ENCODE results near the gene MYCBP.
A peak's percentile ranks its signal among the peaks of the same experiment; 100 is the strongest.

The MYCBP gene

DNA sequence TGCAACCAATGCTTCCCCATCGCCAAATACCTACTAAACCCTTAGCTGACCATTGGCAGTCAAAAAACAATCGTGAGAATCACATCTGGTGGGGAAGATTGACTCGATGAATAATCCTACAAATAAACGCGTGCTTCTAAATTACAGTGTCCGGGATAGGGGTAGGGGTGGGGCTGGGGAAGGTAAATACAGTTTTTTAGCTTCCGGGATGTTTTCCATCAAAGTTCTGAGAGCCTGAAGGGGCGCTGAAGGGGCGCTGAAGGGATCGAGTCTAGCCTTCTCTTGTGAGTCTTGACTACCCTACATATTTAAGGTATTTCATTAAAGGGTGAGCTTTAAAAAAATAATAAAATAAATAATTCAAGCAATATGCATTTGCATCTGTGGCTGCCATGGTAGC lies 54.1 kb downstream of the MYCBP start:
- DNase-seq, result no peak

DNA sequence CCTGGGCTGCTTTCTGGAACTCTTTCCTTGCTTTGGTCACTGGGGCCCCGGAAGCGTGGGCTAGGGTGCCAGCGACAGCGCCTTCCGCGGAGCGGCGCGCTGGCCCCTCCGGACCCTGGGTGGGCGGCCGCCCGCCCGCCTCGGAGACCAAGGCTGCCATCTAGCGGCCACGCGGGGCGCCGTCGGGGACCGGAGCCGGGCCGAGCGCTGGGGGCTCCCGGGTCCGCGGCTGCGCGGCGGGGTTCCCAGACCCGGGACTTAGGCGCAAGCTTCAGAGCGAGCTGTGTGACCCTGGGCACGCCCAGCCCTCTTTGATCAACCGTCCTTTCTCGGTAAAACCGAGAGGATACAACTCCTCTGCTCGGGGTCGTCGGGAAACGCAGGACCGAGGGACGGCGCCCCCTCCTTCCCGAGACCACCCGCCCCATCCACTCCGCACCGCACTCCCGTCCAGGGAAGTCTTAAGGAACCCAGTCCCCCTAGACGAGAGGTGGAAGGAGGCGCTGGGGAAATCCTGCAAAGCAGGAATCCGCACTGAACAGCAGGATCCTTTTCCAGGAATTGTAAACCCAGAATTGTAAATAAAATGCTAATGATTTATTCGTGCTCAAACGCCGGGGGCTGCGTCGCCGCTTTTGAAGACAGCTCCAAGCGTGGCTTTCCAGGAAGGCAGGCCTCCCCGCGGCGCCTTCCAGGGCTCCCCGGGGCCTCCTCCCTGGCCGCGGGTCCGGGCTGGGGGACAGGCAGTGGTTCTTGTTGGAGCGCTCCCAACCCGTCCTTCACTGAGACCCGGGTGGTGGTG lies 54.8 kb downstream of the MYCBP start:
- DNase-seq, result peak; percentile 84

DNA sequence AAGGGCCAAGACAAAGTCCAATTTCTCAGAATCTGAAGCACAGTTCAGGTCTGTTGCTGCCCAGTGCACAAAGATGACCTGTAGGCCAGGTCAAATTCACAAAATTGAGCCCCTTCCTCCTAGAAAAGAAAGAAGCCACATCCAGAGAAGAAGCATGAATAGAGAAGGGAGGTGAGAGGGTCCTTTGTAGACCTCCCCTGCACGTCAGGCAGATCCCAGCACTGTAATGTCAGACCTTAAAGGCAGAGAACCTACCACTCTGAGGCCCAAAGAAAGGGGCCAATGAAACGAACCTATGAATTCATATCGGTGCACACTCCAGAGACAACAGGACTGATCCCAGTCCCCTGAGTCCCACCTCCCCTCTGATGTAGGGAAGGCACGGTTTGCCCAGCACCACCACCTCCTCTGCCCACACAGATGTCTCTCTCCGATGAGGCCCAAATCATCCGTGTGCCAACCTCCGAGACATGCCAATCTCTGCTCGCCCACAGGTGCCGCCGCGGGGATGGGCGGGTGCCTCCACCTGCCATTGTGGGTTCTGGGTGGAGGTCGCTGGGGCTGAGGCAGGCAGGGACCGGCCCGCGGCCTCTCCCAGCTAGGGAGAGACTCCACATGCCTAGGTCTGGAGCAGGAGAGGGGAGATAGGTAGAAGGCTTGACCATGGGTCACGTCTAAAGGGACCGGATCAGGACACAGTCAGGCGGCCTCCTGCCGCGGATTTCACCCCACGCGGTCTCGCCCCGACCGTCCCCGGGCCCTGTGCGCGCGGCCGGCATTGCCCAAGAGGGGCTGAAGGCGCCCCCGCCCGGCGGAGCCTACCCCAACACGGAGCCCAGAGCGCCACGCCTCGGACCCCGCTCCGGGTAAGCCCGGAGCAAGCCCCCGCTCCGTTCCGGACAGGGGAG lies 55.6 kb downstream of the MYCBP start:
- DNase-seq, result no peak

DNA sequence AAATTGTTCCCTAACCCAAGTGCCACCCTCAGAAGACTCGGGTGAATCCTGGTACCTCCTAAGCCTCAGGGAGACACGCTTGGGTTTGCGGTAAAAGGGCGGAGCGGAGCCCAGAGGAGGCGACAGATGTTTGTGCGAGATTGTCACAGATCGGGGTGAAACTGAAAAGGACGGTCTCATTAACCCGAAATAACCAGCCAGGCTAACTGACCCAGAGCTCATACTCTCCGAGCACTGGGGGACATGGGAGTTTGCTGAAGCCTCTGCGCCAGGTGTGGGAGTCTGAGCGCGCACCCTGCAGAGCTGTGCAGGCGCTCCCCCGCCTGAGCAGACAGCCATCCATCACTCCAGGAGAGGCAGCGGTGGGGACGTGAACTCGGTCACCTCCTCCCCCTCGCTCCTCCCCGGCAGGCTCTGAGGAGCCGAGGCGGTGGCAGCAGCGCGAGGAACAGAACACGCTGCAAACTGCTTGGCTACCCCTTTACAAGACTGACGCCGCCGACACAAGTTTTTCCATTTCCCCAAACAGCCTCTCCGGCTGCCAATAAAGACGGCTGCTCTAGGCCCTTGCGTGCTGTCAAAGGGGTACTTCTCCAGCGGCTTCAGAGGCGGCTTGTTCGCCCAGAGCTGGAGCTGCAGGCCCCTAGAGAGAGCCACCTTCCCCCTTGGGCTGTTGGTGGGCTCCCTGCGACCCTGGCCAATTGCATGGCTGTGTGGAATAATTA lies 57.1 kb downstream of the MYCBP start:
- peak; percentile 73 for DNase-seq

DNA sequence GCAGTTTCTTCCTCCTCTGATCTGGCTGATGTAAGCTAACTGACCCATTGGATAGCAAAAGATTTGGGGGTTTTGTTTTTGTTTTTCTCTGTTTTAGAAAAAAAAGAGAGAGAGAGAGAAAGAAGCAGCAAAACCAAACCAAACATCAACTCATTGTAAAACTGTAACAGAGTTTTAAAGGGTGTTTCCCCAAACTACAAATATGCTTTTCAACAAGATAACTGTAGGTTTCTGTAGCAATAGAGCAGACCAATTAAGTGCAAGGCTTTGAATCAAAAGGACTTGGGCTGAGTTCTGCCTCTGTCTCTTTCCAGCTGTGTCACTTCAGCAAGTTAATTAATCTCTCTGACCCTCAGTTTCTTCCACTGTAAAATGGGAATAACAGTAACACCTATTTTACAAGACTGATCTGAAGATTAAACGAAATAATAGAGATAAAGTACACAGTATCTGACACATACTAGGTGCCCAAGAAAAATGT lies 58.1 kb downstream of the MYCBP start:
- peak; percentile 8 for DNase-seq

DNA sequence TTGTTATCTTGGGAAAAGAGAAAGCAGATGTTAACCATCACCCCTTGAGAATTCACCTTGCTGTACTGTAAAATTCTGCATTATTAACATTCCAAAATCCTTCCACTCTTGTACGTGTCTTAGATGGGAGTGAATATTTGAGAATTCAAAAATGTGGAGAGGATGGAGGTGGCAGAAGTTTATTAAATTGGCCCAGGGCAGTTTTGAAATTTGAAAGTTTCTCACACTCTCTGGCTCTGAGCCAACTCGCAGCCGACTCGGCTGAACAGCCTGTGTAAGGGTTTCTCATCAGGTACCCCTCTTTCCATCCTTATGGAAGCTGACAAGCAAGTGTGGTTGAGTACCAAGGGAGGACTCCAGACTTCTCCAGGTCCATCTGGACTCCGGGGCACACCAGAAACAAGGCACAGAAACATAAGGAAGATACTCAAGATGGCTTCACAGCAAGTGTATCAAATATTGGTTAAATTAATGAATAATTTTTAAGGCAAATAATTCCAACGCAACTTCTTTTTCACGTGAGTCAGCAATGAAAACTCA lies 58.6 kb downstream of the MYCBP start:
- no peak for DNase-seq

DNA sequence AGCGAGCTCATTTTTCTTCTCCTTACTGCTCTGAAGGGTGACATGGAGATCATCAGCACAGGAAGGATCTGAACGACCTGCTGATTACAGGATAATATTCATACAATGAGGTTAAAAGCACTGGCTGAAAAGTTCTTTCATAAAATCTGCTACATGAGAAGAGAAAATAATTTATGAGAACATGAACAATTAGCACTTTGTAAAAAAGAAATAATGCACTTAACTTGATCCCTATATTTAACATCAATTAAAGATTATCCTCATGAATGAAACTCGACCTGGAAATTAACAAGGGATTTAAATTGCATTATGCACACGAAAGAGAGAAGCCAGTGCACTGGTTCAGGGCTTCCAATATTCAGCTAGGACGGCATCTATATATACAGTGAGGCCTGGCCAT lies 60.2 kb downstream of the MYCBP start:
- no peak for DNase-seq
